Central memory CD4-positive, alpha-beta T cell (primary cell): ENCODE data around the gene TDRD1.

ENCODE experiments used
- DNase-seq: peaks from one replicate; pipeline ENCODE4 v3.0.0; 2022

The TDRD1 gene

GRCh38 chr10:114271075-114271778, 92.1 kb downstream of the TDRD1 start:
- DNase-seq: no peak

- DNase-seq: no peak
Measured at GRCh38 chr10:114271779-114272167, 92.6 kb downstream of the TDRD1 start.

GRCh38 chr10:114272696-114273095, 93.5 kb downstream of the TDRD1 start:
- no peak for DNase-seq

GRCh38 chr10:114273910-114274309, 94.8 kb downstream of the TDRD1 start:
- DNase-seq: no peak

- no peak for DNase-seq
Measured at GRCh38 chr10:114274616-114275453, 95.7 kb downstream of the TDRD1 start.

GRCh38 chr10:114276066-114276465, 96.9 kb downstream of the TDRD1 start:
- no peak for DNase-seq

- no peak for DNase-seq
Measured at GRCh38 chr10:114276671-114277070, 97.5 kb downstream of the TDRD1 start.

- DNase-seq: no peak
Measured at GRCh38 chr10:114278140-114278883, 99.2 kb downstream of the TDRD1 start.

GRCh38 chr10:114278884-114279191, 99.7 kb downstream of the TDRD1 start:
- DNase-seq: no peak

- DNase-seq: no peak
Measured at GRCh38 chr10:114279289-114279688, 100.1 kb downstream of the TDRD1 start.

GRCh38 chr10:114279901-114280644, 100.9 kb downstream of the TDRD1 start:
- no peak for DNase-seq

- DNase-seq: no peak
Measured at GRCh38 chr10:114281006-114281405, 101.9 kb downstream of the TDRD1 start.

GRCh38 chr10:114281461-114281860, 102.3 kb downstream of the TDRD1 start:
- DNase-seq: no peak
